Activated CD8-positive, alpha-beta memory T cell treated with anti-CD3 and anti-CD28 coated beads, Interleukin-2, amount 50 U/mL, for 24 hours (primary cell): ENCODE measurements around the gene KCNMA1.

Source experiments
- DNase-seq: peaks from one replicate; pipeline ENCODE4 v3.0.0-alpha.2; 2020; ENCODE audit errors: extremely low read depth

The KCNMA1 gene

GRCh38 chr10:77561991-77562390, 75.6 kb downstream of the KCNMA1 start:
- no peak for DNase-seq

GRCh38 chr10:77560471-77560870, 77.1 kb downstream of the KCNMA1 start:
- no peak for DNase-seq

GRCh38 chr10:77560052-77560451, 77.6 kb downstream of the KCNMA1 start:
- no peak for DNase-seq

GRCh38 chr10:77556990-77557601, 80.5 kb downstream of the KCNMA1 start:
- no peak for DNase-seq

GRCh38 chr10:77555591-77556212, 81.9 kb downstream of the KCNMA1 start:
- DNase-seq, result no peak

GRCh38 chr10:77554996-77555397, 82.6 kb downstream of the KCNMA1 start:
- DNase-seq, result no peak

- DNase-seq, result no peak
Measured at GRCh38 chr10:77553966-77554365, 83.6 kb downstream of the KCNMA1 start.

- no peak for DNase-seq
Measured at GRCh38 chr10:77553311-77553710, 84.3 kb downstream of the KCNMA1 start.

GRCh38 chr10:77552252-77552651, 85.4 kb downstream of the KCNMA1 start:
- DNase-seq, result no peak

GRCh38 chr10:77550378-77550777, 87.2 kb downstream of the KCNMA1 start:
- no peak for DNase-seq

- DNase-seq, result no peak
Measured at GRCh38 chr10:77548671-77549070, 88.9 kb downstream of the KCNMA1 start.

GRCh38 chr10:77548157-77548556, 89.5 kb downstream of the KCNMA1 start:
- no peak for DNase-seq

- no peak for DNase-seq
Measured at GRCh38 chr10:77547307-77548050, 90.1 kb downstream of the KCNMA1 start.

- DNase-seq, result no peak
Measured at GRCh38 chr10:77546042-77546441, 91.6 kb downstream of the KCNMA1 start.

GRCh38 chr10:77545585-77545984, 92.0 kb downstream of the KCNMA1 start:
- no peak for DNase-seq

- no peak for DNase-seq
Measured at GRCh38 chr10:77544617-77545016, 93.0 kb downstream of the KCNMA1 start.

GRCh38 chr10:77542710-77543259, 94.8 kb downstream of the KCNMA1 start:
- no peak for DNase-seq

- no peak for DNase-seq
Measured at GRCh38 chr10:77541944-77542343, 95.7 kb downstream of the KCNMA1 start.

- DNase-seq, result no peak
Measured at GRCh38 chr10:77541247-77541646, 96.4 kb downstream of the KCNMA1 start.

GRCh38 chr10:77539147-77539935, 98.3 kb downstream of the KCNMA1 start:
- DNase-seq, result no peak

GRCh38 chr10:77537720-77538373, 99.8 kb downstream of the KCNMA1 start:
- no peak for DNase-seq
